Motor neuron (in vitro differentiated cells): ENCODE data around the gene OLIG2. TPM values are rescaled to one million over a fixed set of nuclear protein-coding genes. Genes with fewer than 3 reads are reported as not detected.

Experiments
- ATAC-seq, 8 experiments: fragments of 200-7000 bp; cut with Tn5 transposase; replicated peaks in 6 of 8; 2 replicates each; pipeline ENCODE4 v1.8.0; 2021; ENCODE audit warnings: mild to moderate bottlenecking in 8 of 8, moderate library complexity in 8 of 8
- H3K27ac ChIP-seq, 2 donors: fragments of 250-450 bp; sonication (Bioruptor Pico); 2 replicates each; pipeline ENCODE4 v1.9.0; 2021; ENCODE audit warnings: antibody characterized with exemption in 2 of 2, mild to moderate bottlenecking in 2 of 2, moderate library complexity in 1 of 2
- H3K4me1 ChIP-seq, 2 donors: fragments of 250-450 bp; sonication (Bioruptor Pico); replicated peaks in 1 of 2; 2 replicates each; pipeline ENCODE4 v1.6.1; 2021; ENCODE audit warnings: antibody characterized with exemption in 2 of 2, mild to moderate bottlenecking in 2 of 2, moderate library complexity in 1 of 2
- H3K4me3 ChIP-seq, 5 donors: fragments of 250-450 bp; sonication (Bioruptor Pico); 2 replicates each; pipeline ENCODE4 v1.9.0; 2021; ENCODE audit warnings: antibody characterized with exemption in 5 of 5, mild to moderate bottlenecking in 5 of 5, moderate library complexity in 4 of 5
- WGBS, 10 experiments: fragments of 450-650 bp; shearing (Covaris generic); methylation state at CpG; one replicate each; pipeline ENCODE4 v1.0.0; 2022; 5-methylcytosine and 5-hydroxymethylcytosine counted together
- in situ Hi-C, 9 experiments: fragments of 400-800 bp; cut with MboI; loops; one replicate each; pipeline ENCODE4 v1.15.0; 2021; ENCODE audit warnings: low sequenced_read_pairs in 9 of 9, low pct_unique_long_range_greater_than_20kb in 2 of 9; ENCODE audit not compliant: unreplicated experiment in 9 of 9
- total RNA-seq, 8 experiments: library from RNA; unstranded; fragments of 300-600 nt; gene quantifications; 2 replicates each; pipeline versions ENCODE4 v1.2.3 to v1.2.4, GENCODE V29; 2022

The OLIG2 gene
- total RNA-seq, 8 experiments from 2014 or later = 0.18 to 10.1 (median 8.4) TPM; not detected in 1

- in situ Hi-C loops = no loop called here
- 47 to 100% (median 94%) methylated on average over 1 to 3 of the region's 3 CpGs for WGBS, 10 experiments
- ATAC-seq = no peak
- H3K27ac ChIP-seq = no peak overlapping the region
- H3K4me3 ChIP-seq = no peak overlapping the region
- H3K4me1 ChIP-seq = peaks cover 18 to 35% of the 10 kb centered on the region in 2 donors
These were observed 14.5 kb downstream of the OLIG2 start for GRCh38 chr21:33040215-33040614.

GRCh38 chr21:33041981-33042380 lies 16.2 kb downstream of the OLIG2 start:
- Histone ChIP-seq H3K27ac (no peak overlapping the region), H3K4me1 (peaks cover 18 to 21% of the 10 kb centered on the region in 2 donors), H3K4me3 (no peak overlapping the region)
- in situ Hi-C loops = no loop called here
- 20 to 100% (median 80%) methylated on average over 1 to 2 of the region's 2 CpGs; no CpG with 5 or more reads in 2 of the 10 experiments for WGBS, 10 experiments
- ATAC-seq = no peak

- H3K4me1 ChIP-seq = peaks cover 18 to 20% of the 10 kb centered on the region in 2 donors
- 0 to 96% (median 74%) methylated on average over 1 to 3 of the region's 4 CpGs; no CpG with 5 or more reads in 5 of the 10 experiments for WGBS, 10 experiments
- in situ Hi-C loops = no loop called here
- ATAC-seq = peak in 4 of 8 experiments; percentile 41 to 68 (median 44)
- H3K27ac ChIP-seq = no peak overlapping the region
- no peak overlapping the region for H3K4me3 ChIP-seq
These were observed 17.1 kb downstream of the OLIG2 start for GRCh38 chr21:33042812-33043211.

- no peak overlapping the region for H3K4me3 ChIP-seq
- WGBS, 10 experiments = 20 to 80% (median 70%) methylated on average over 1 of the region's 8 CpGs; no CpG with 5 or more reads in 7 of the 10 experiments
- no peak overlapping the region for H3K27ac ChIP-seq
- in situ Hi-C loops = no loop called here
- peaks cover 3 to 12% of the 10 kb centered on the region in 2 donors for H3K4me1 ChIP-seq
- ATAC-seq = no peak
These were observed 20.7 kb downstream of the OLIG2 start for GRCh38 chr21:33046455-33046854.

- ATAC-seq = peak in 4 of 8 experiments; percentile 24 to 62 (median 33)
- H3K4me1 ChIP-seq = peaks cover 0 to 8% of the 10 kb centered on the region in 2 donors
- H3K27ac ChIP-seq = no peak overlapping the region
- H3K4me3 ChIP-seq = no peak overlapping the region
- in situ Hi-C loops = no loop called here
- 0 to 100% (median 53%) methylated on average over 1 to 4 of the region's 5 CpGs; no CpG with 5 or more reads in 5 of the 10 experiments for WGBS, 10 experiments
These were observed 21.5 kb downstream of the OLIG2 start for GRCh38 chr21:33047231-33047630.

- whole genome bisulfite sequencing, 10 experiments = 39 to 94% (median 82%) methylated on average over 3 to 14 of the region's 16 CpGs; no CpG with 5 or more reads in 2 of the 10 experiments
- no peak overlapping the region for H3K27ac ChIP-seq
- no peak overlapping the region for H3K4me3 ChIP-seq
- ATAC-seq = no peak
- peaks cover 5 to 25% of the 10 kb centered on the region in 2 donors for H3K4me1 ChIP-seq
- in situ Hi-C loops = no loop called here
These were observed 26.2 kb downstream of the OLIG2 start for GRCh38 chr21:33051925-33052324.

- in situ Hi-C loops = no loop called here
- Histone ChIP-seq H3K4me3 (no peak overlapping the region), H3K27ac (no peak overlapping the region), H3K4me1 (peaks cover 9 to 44% of the 10 kb centered on the region in 2 donors)
- no peak for ATAC-seq
These were observed 28.2 kb downstream of the OLIG2 start for GRCh38 chr21:33053951-33054350.

- in situ Hi-C loops = no loop called here
- Histone ChIP-seq H3K27ac (no peak overlapping the region), H3K4me1 (peaks cover 9 to 46% of the 10 kb centered on the region in 2 donors), H3K4me3 (no peak overlapping the region)
- 50 to 100% (median 91%) methylated on average over 1 to 3 of the region's 5 CpGs; no CpG with 5 or more reads in 6 of the 10 experiments for WGBS, 10 experiments
- ATAC-seq = no peak
These were observed 30.3 kb downstream of the OLIG2 start for GRCh38 chr21:33055991-33056390.

- WGBS, 10 experiments = 20 to 100% (median 73%) methylated on average over 1 to 9 of the region's 11 CpGs; no CpG with 5 or more reads in 1 of the 10 experiments
- no peak overlapping the region for H3K4me3 ChIP-seq
- ATAC-seq = peak in 1 of 8 experiments; percentile 31
- no peak overlapping the region for H3K27ac ChIP-seq
- peaks cover 9 to 46% of the 10 kb centered on the region in 2 donors for H3K4me1 ChIP-seq
- in situ Hi-C loops = no loop called here
These were observed 31.7 kb downstream of the OLIG2 start for GRCh38 chr21:33057385-33057940.

- Histone ChIP-seq H3K27ac (no peak overlapping the region), H3K4me1 (peaks cover 9 to 46% of the 10 kb centered on the region in 2 donors), H3K4me3 (no peak overlapping the region)
- peak in 1 of 8 experiments; percentile 11 for ATAC-seq
- 13 to 100% (median 80%) methylated on average over 1 to 4 of the region's 6 CpGs; no CpG with 5 or more reads in 5 of the 10 experiments for WGBS, 10 experiments
- in situ Hi-C loops = no loop called here
These were observed 32.8 kb downstream of the OLIG2 start for GRCh38 chr21:33058527-33058926.

- WGBS, 10 experiments = 22 to 98% (median 76%) methylated on average over 1 to 5 of the region's 6 CpGs; no CpG with 5 or more reads in 4 of the 10 experiments
- Histone ChIP-seq H3K4me1 (peaks cover 9 to 46% of the 10 kb centered on the region in 2 donors), H3K27ac (no peak overlapping the region), H3K4me3 (no peak overlapping the region)
- in situ Hi-C loops = no loop called here
- no peak for ATAC-seq
These were observed 33.2 kb downstream of the OLIG2 start for GRCh38 chr21:33058957-33059356.

GRCh38 chr21:33059380-33059841 lies 33.7 kb downstream of the OLIG2 start:
- H3K4me1 ChIP-seq = peaks cover 9 to 45% of the 10 kb centered on the region in 2 donors
- H3K27ac ChIP-seq = no peak overlapping the region
- no peak overlapping the region for H3K4me3 ChIP-seq
- 90% methylated on average over 1 of the region's 2 CpGs; no CpG with 5 or more reads in 9 of the 10 experiments for WGBS, 10 experiments
- no peak for ATAC-seq
- in situ Hi-C loops = no loop called here

- in situ Hi-C loops = no loop called here
- Histone ChIP-seq H3K27ac (no peak overlapping the region), H3K4me3 (no peak overlapping the region), H3K4me1 (peaks cover 7 to 34% of the 10 kb centered on the region in 2 donors)
- no peak for ATAC-seq
- WGBS, 10 experiments = 81 to 96% (median 91%) methylated on average over 2 to 4 of the region's 4 CpGs; no CpG with 5 or more reads in 4 of the 10 experiments
These were observed 35.5 kb downstream of the OLIG2 start for GRCh38 chr21:33061233-33061632.
